ENCODE results near the gene COLGALT1.

DNA sequence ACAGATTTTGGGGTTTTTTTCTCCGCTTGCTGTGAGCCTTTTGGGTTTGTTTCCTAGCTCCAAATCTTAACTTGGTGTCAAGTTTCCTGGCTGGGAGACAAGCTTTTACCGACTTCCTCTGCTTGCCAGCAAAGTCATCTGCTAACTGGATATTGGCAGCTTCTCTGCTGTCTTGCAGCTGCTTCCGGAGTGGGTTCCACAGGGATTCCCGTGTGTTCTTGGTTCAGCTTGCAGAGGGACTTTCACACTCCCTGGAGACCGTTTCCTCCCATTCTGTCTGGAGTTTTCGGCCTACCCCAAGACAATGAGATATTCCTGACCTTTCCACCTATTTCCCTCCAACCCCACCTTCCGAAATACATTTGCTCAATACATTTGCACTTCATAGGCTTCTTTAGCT, 2.2 kb upstream of the COLGALT1 start:
- TF ChIP-seq, protein P1, sequence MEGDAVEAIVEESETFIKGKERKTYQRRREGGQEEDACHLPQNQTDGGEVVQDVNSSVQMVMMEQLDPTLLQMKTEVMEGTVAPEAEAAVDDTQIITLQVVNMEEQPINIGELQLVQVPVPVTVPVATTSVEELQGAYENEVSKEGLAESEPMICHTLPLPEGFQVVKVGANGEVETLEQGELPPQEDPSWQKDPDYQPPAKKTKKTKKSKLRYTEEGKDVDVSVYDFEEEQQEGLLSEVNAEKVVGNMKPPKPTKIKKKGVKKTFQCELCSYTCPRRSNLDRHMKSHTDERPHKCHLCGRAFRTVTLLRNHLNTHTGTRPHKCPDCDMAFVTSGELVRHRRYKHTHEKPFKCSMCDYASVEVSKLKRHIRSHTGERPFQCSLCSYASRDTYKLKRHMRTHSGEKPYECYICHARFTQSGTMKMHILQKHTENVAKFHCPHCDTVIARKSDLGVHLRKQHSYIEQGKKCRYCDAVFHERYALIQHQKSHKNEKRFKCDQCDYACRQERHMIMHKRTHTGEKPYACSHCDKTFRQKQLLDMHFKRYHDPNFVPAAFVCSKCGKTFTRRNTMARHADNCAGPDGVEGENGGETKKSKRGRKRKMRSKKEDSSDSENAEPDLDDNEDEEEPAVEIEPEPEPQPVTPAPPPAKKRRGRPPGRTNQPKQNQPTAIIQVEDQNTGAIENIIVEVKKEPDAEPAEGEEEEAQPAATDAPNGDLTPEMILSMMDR (IDR thresholded peaks at IDR 0.05 in 2 of 3, conservative IDR thresholded peaks at IDR 0.05 in 1 of 3; ENCODE audit: control insufficient read depth in 2 of 3, extremely low read depth in 1 of 3, insufficient read depth in 1 of 3, low read depth in 3 of 3, low read length in 3 of 3), result no peak
- TF ChIP-seq CBFB (IDR thresholded peaks at IDR 0.05; ENCODE audit: low read depth), result no peak
- no peak for TF ChIP-seq SPI1 (IDR thresholded peaks at IDR 0.05; ENCODE audit: borderline replicate concordance, insufficient read depth, low read depth, low read length)

Data from GM12878 (cell line).